ENCODE measurements around the gene BGLAP. TPM values are rescaled to one million over a fixed set of nuclear protein-coding genes. Genes with fewer than 3 reads are reported as not detected.
"Not testable (repeated sequence)": the region's sequence is repeated elsewhere in the genome, so short reads cannot be mapped to it uniquely, and the experiment has no call there.

Gene BGLAP
- 0.28 TPM for total RNA-seq

DNA sequence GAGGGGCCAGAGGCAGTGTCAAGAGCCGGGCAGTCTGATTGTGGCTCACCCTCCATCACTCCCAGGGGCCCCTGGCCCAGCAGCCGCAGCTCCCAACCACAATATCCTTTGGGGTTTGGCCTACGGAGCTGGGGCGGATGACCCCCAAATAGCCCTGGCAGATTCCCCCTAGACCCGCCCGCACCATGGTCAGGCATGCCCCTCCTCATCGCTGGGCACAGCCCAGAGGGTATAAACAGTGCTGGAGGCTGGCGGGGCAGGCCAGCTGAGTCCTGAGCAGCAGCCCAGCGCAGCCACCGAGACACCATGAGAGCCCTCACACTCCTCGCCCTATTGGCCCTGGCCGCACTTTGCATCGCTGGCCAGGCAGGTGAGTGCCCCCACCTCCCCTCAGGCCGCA is at the start of gene BGLAP:
BGLAP (plus strand) TSS at position 259 of the 400 bp plus-strand sequence; CDS start at position 307, 48 bp downstream.
- ATAC-seq: no peak

- ATAC-seq: no peak
Measured at GRCh38 chr1:156193208-156193487, 48.8 kb upstream of the BGLAP start.

GRCh38 chr1:156193488-156194299 is 48.3 kb upstream of the BGLAP start, which contains the start of gene SLC25A44:
Gene SLC25A44, plus strand, starts transcription at chr1:156194104. Its CDS starts 5,744 bp downstream, at chr1:156199848.
- peak; percentile 100 for ATAC-seq

- ATAC-seq: peak; percentile 11
Measured at GRCh38 chr1:156194300-156194652, 47.7 kb upstream of the BGLAP start.

- ATAC-seq: no peak
Measured at GRCh38 chr1:156195853-156196252, 46.1 kb upstream of the BGLAP start.

DNA sequence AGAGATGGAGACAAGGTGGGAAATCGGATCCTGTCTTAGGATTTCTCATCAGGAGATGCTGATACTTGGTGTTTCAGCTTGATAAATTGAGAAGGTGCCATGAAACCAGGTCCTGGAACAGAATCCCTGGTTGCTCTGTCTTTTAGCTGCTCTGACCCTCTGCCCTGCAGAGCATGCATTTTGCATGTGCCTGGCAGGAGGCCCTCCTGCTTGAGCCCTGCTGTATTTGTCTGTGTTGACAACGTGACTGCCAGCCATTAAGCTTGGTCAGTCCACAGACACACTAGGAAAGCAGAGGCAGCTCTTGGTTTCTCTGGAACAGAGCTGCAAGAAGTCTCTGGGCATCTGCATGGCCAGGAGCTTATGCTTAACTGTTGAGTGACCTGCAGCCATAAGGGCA is 45.5 kb upstream of the BGLAP start:
- no peak for ATAC-seq

DNA sequence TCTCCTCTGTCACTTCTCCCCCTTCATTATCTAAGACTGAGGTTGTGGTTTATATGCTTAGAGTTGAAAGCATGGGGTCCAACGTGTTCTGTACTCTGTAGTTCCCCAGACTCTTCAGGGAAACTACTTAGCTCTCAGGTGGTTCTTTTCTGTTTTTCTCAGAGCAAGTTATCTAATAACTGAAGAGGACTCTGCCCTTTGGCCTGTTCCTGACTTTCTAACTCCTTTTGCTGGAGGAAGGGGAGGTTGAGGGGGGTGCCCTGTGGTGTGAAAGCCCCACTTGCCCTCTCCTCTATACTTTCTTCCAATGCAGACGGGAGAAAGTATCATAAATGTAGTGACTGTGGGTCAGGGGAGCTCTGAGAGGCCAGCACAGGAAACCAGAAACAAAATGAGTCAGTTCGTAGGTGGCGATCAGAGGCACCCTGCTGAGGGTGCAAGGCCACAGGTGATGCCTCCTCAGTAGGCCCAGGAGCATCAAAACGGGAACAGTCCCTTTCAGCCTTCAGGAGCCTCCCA is 43.1 kb upstream of the BGLAP start:
- no peak for ATAC-seq

DNA sequence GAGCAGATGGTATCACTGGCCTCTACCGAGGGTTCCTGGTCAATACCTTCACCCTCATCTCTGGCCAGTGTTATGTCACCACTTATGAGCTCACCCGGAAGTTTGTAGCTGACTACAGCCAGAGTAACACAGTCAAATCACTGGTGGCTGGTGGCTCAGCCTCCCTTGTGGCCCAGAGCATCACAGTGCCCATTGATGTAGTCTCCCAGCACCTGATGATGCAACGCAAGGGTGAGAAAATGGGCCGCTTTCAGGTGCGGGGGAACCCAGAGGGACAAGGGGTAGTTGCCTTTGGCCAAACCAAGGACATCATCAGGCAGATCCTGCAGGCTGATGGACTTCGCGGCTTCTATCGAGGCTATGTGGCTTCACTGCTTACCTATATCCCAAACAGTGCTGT is 41.9 kb upstream of the BGLAP start:
- no peak for ATAC-seq

GRCh38 chr1:156203331-156203730 is 38.7 kb upstream of the BGLAP start:
- no peak for ATAC-seq

DNA sequence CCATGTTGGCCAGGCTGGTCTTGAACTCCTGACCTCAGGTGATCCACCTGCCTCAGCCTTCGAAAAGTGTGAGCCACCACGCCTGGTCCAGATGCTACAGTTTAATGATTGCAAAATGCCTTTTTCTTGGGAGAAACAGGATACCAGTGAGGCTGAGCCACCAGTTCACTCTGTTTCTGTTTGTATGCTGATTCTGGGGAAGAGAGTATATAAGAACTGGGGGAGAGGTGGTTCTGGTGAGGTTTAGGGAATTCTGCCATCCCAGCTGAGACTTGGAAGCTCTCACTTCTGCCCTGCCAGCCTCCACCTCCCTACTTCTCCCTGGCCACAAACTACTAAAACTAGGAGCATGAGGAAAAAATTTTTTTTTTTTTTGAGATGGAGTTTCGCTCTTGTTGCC is 37.3 kb upstream of the BGLAP start:
- ATAC-seq: no peak

DNA sequence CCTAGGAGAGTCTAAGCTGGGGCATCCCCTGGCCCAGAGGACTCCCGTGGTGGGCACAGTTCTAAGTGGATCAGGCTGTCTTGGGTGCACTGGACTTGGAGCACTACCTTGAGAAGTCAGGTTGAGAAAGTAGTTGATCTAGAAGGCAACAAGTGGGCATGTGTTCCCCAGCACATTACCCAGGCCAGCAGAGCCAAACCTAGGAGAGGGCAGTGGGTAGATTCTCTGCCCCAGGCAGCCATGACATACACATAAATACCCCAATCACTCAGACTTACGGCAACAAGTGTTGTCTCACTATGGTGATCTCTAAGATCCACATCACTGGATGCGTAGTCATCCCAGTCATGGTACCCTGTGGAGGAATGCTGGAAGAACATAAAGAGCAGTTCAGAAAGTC is 30.7 kb upstream of the BGLAP start:
- no peak for ATAC-seq

GRCh38 chr1:156212130-156212529 is 29.9 kb upstream of the BGLAP start:
- ATAC-seq: no peak

- ATAC-seq: peak; percentile 94
Measured at GRCh38 chr1:156212833-156213643, 28.9 kb upstream of the BGLAP start, which contains the start of gene PMF1. Gene PMF1, plus strand, starts transcription at chr1:156213007. Its CDS starts 9 bp downstream, at chr1:156213016.

DNA sequence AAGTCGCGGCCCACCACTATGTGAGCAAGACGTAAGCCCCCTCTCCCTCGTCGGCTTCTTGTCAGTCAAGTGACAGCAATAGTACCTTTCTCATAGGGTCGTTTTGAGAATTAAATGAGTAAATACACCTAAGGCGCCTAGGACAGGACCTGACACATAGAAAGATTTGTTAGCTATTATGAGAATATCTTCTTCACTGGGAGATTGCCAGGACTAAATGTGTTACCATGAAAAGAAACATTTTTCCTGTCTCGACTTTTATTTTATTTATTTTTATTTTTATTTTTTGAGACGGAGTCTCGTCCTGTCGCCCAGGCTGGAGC is 28.4 kb upstream of the BGLAP start:
- no peak for ATAC-seq

DNA sequence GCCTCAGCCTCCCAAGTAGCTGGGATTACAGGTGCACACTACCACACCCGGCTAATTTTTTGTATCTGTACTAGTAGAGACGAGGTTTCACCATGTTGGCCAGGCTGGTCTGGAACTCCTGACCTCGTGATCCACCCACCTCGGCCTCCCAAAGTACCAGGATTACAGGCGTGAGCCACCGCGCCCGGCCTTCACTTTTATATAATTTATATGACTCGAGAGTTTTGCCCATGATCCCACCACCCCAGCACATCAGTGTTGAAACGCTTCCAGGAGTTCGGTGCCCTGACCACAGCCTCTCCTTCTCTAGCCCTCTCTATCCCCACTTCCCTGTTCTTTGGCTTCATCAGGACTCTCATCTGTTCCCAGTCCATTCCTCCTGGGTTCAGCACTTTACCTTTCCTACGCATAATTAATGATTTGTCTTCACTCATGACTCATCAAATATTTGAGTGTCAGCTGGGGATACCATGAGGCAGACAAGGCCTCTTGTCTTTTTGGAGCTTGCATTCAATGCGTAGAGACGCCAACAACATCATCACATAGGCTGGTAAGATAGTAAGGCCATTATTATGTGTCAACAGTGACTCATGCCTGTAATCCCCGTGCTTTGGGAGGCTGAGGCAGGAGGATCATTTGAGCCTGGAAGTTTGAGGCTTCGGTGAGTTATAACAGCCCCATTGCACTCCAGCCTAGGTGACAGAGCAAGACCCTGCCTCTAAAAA is 27.8 kb upstream of the BGLAP start:
- peak; percentile 67 for ATAC-seq

DNA sequence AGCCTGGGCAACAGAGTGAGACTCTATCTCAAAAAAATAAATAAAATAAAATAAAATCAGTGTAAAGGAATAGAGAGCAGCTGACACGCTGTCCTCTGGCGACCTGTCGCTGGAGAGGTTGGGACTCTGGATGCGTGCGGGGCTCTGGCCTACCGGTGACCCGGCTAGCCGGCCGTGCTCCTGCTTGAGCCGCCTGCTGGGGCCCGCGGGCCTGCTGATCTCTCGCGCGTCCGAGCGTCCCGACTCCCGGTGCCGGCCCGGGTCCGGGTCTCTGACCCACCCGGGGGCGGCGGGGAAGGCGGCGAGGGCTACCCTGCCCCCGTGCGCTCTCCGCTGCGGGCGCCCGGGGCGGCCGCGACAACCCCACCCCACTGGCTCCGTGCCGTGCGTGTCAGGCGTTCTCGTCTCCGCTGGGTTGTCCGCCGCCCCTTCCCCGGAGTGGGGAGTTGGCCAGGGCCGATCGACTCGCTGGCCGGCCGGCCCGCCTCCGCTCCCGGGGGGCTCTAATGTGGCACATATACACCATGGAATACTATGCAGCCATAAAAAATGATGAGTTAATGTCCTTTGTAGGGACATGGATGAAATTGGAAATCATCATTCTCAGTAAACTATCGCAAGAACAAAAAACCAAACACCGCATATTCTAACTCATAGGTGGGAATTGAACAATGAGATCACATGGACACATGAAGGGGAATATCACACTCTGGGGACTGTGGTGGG is 25.5 kb upstream of the BGLAP start:
- not testable (repeated sequence) for ATAC-seq

DNA sequence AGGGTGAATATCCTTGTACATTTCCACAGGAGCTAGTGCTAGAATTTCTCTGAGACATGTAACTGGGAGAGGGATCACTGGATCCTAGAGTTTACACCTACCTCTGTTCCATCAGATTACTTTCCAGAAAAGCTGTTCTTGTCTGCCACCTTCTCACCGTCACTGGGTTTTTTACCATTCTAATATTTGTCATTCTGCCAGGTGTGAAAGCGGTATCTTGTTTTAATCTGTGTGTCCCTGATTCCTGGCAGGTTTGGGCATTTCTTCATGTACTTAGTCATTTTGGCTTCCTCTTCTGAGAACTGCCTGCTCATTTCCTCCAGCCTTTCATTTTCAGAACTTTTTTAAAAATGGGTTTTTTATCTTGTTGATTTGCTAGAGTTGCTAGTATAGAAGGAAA is 24.1 kb upstream of the BGLAP start:
- peak; percentile 23 for ATAC-seq

DNA sequence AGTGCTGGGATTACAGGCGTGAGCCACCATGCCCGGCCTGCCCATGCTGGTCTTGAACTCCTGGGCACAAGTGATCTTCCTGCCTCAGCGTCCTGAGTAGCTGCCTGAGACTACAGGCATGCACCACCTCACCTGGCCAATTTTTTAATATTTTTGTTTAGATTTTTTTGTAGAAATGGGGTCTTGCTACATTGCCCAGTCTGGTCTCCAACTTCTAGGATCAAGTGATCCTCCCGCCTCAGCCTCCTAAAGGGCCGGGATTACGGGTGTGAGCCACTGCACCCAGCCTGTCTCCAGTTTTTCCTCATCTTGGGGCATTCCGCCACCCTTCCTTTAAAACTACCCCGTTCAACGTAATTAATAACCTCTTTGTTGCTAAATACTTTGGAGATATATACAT is 21.8 kb upstream of the BGLAP start:
- no peak for ATAC-seq

DNA sequence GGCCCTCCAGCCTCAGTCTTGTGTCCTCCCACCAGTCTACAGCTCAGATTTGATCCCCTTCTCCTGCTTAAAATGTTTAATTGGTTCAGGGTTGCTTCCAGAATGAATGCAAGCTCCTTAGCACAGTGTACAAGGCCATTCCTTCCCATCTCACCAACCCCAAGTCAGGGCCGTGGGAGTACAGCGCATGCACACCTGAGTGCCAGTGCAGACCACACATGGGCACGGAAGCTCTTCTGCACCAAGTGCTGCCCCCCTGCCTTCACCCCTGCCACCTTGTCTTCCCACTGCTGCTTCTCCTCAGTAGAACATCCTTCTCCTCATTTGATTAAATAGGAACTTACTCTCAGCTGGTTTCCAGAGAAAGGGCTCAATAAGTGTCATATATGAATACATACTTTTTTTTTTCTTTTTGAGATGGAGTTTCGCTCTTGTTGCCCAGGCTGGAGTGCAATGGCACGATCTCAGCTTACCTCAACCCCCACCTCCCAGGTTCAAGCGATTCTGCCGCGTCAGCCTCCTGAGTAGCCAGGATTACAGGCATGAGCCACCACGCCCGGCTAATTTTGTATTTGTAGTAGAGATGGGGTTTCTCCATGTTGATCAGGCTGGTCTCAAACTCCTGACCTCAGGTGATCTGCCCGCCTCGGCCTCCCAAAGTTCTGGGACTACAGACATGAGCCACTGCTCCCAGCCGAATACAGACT is 19.8 kb upstream of the BGLAP start:
- ATAC-seq: no peak

GRCh38 chr1:156225677-156226014 is 16.3 kb upstream of the BGLAP start:
- ATAC-seq: no peak

DNA sequence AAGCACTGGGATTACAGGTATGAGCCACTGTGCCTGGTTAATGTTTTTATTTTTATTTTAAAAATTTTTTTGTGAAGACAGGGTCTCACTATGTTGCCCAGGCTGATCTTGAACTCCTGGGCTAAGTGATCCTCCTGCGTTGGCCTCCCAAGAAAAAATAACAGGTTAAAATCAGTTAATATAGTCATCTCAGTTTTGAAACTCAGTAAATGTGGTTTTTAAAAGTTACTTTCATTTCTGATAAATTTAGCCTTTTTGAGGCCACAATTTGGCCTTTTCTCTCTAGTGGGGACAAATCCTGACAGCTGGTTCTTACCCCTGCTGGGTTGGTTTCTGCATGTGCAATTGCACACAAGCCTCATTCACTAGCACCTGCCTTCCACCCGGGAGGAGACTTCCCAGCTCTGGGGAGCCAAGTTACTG is 15.9 kb upstream of the BGLAP start:
- ATAC-seq: no peak

- ATAC-seq: no peak
Measured at GRCh38 chr1:156226782-156227181, 15.2 kb upstream of the BGLAP start.

Measured in esophagus mucosa (tissue), 1 donor.